HCT116 (cell line): ENCODE data around the gene SLC38A9. TPM values are rescaled to one million over a fixed set of nuclear protein-coding genes. Genes with fewer than 3 reads are reported as not detected.

Experiments
- ATAC-seq: fragments of 200-7000 bp; cut with Tn5 transposase; 2 replicates; pipeline ENCODE4 v1.9.1; 2020; ENCODE audit warnings: mild to moderate bottlenecking, moderate library complexity
- BruUV-seq: library from RNA; stranded (reverse); fragments of 400-500 nt; replicated peaks from 2 replicates; lab custom pipeline; 2021; lab: Mats Ljungman, UMichigan
- CTCF ChIA-PET: fragments of 300-600 bp; sonication (Branson Sonifier 250); formaldehyde crosslinking; loops from one replicate; lab custom pipeline; 2021; ENCODE audit warnings: antibody characterized with exemption; lab: Charles Lee
- POLR2A ChIA-PET: fragments of 300-600, 350-600 bp; sonication (Branson Sonifier 250); formaldehyde crosslinking; loops from one replicate; lab custom pipeline; 2021; ENCODE audit warnings: antibody characterized with exemption; lab: Charles Lee
- RAD21 ChIA-PET, 2 experiments: fragments of 300-600 bp; sonication (Branson Sonifier 250); formaldehyde crosslinking; loops; one replicate each; lab custom pipeline; 2023; ENCODE audit warnings: low total read pairs in 2 of 2; ENCODE audit not compliant: uncharacterized antibody in 2 of 2, unreplicated experiment in 2 of 2, low non-redundant PET in 1 of 2; lab: Charles Lee
- DNase-seq: peaks from one replicate; pipeline ENCODE4 v3.0.0-alpha.2; 2010; ENCODE audit warnings: low read depth, low spot score
- H2AFZ ChIP-seq: fragments of 200-600 bp; shearing (Covaris generic), sonication (generic); 2 replicates; pipeline ENCODE4 v1.6.1; 2017; ENCODE audit warnings: low read depth, mixed run types, mixed read lengths, antibody characterized with exemption, low read length; ENCODE audit not compliant: poor library complexity, severe bottlenecking
- H3K27ac ChIP-seq: 2 replicates; pipeline ENCODE4 v1.5.1; 2012; ENCODE audit warnings: low read depth, low read length
- H3K27me3 ChIP-seq: fragments of 200-600 bp; sonication (generic); 2 replicates; pipeline ENCODE4 v1.6.1; 2016; ENCODE audit warnings: mixed run types, low read length, mixed read lengths; ENCODE audit not compliant: insufficient read depth
- H3K36me3 ChIP-seq, 2 experiments: fragments of 200-500 bp in 1 of 2; fragments of 200-600 bp in 1 of 2; sonication (Bioruptor generic) in 1 of 2; sonication (generic) in 1 of 2; 2 replicates each; pipeline versions ENCODE4 v1.5.1 to v1.6.1; 2014 to 2016; ENCODE audit warnings: low read length in 2 of 2, inconsistent platforms in 1 of 2, mixed read lengths in 1 of 2, mixed run types in 1 of 2; ENCODE audit not compliant: insufficient read depth in 2 of 2, control insufficient read depth in 1 of 2
- H3K4me1 ChIP-seq, 2 experiments: fragments of 200-600 bp in 1 of 2; sonication (generic) in 1 of 2; 2 replicates each; pipeline versions ENCODE4 v1.5.1 to v1.6.1; 2012 to 2017; ENCODE audit warnings: low read length in 2 of 2, inconsistent platforms in 1 of 2, mild to moderate bottlenecking in 1 of 2, mixed read lengths in 1 of 2, mixed run types in 1 of 2, moderate library complexity in 1 of 2; ENCODE audit not compliant: insufficient read depth in 2 of 2, control insufficient read depth in 1 of 2
- H3K4me2 ChIP-seq: fragments of 200-600 bp; sonication (generic); 2 replicates; pipeline ENCODE4 v1.6.1; 2017; ENCODE audit warnings: mixed run types, low read length, mixed read lengths
- H3K4me3 ChIP-seq, 2 experiments: fragments of 200-600 bp in 1 of 2; sonication (generic) in 1 of 2; replicated peaks in 1 of 2; 2 replicates each; pipeline ENCODE4 v1.5.1; 2011 to 2016; ENCODE audit warnings: low read length in 2 of 2, control low read depth in 1 of 2, low read depth in 1 of 2, mild to moderate bottlenecking in 1 of 2, mixed read lengths in 1 of 2, mixed run types in 1 of 2
- H3K79me2 ChIP-seq: fragments of 200-600 bp; sonication (generic); 2 replicates; pipeline ENCODE4 v1.6.1; 2017; ENCODE audit warnings: mild to moderate bottlenecking, mixed run types, low read length, moderate library complexity, mixed read lengths; ENCODE audit not compliant: insufficient read depth
- H3K9ac ChIP-seq: fragments of 200-600 bp; sonication (generic); 2 replicates; pipeline ENCODE4 v1.6.1; 2016; ENCODE audit warnings: low read length, mixed read lengths
- H3K9me2 ChIP-seq: fragments of 200-600 bp; sonication (generic), shearing (Covaris generic); 2 replicates; pipeline ENCODE4 v1.6.1; 2017; ENCODE audit warnings: mixed run types, mild to moderate bottlenecking, moderate library complexity; ENCODE audit not compliant: insufficient read depth
- H3K9me3 ChIP-seq, 2 experiments: fragments of 200-500 bp in 1 of 2; fragments of 200-600 bp in 1 of 2; sonication (Bioruptor generic) in 1 of 2; sonication (generic) in 1 of 2; 2 replicates each; pipeline ENCODE4 v1.6.1; 2014 to 2017; ENCODE audit warnings: low read length in 2 of 2, mixed read lengths in 2 of 2, inconsistent platforms in 1 of 2, low read depth in 1 of 2, mild to moderate bottlenecking in 1 of 2, mixed run types in 1 of 2, moderate library complexity in 1 of 2; ENCODE audit not compliant: control insufficient read depth in 1 of 2, insufficient read depth in 1 of 2
- H4K20me1 ChIP-seq: fragments of 200-600 bp; sonication (generic), shearing (Covaris generic); 2 replicates; pipeline ENCODE4 v1.6.1; 2017; ENCODE audit warnings: mixed run types, mild to moderate bottlenecking, moderate library complexity; ENCODE audit not compliant: insufficient read depth
- EGR1 ChIP-seq: IDR thresholded peaks from 2 replicates; pipeline ENCODE4 v1.6.1; 2012; ENCODE audit warnings: low read depth
- EZH2phosphoT487 ChIP-seq: fragments of 200-600 bp; IDR thresholded peaks from 2 replicates; pipeline ENCODE4 v1.6.1; 2018; ENCODE audit warnings: antibody characterized with exemption, borderline replicate concordance
- JUND ChIP-seq: IDR thresholded peaks from 2 replicates; pipeline ENCODE4 v1.6.1; 2012
- POLR2A ChIP-seq: IDR thresholded peaks from 2 replicates; pipeline ENCODE4 v1.7.0; 2011; ENCODE audit warnings: borderline replicate concordance; ENCODE audit not compliant: insufficient read depth, insufficient read length; ENCODE audit errors: extremely low read depth
- RAD21 ChIP-seq: IDR thresholded peaks from 2 replicates; pipeline ENCODE4 v1.6.1; 2012; ENCODE audit warnings: low read depth, mild to moderate bottlenecking
- TCF7L2 ChIP-seq: IDR thresholded peaks from 2 replicates; pipeline ENCODE4 v1.7.0; 2011; ENCODE audit warnings: borderline replicate concordance, inconsistent platforms; ENCODE audit not compliant: insufficient read depth, insufficient read length; ENCODE audit errors: extremely low read depth
- intact Hi-C: fragments of 100-400 bp; cut with micrococcal nuclease; formaldehyde crosslinking; loops from 2 replicates; pipeline ENCODE4 v1.10.0; 2022
- total RNA-seq: library from RNA; stranded (reverse); gene quantifications from one replicate; pipeline ENCODE4 v1.2.1, GENCODE V29; 2021; ENCODE audit not compliant: unreplicated experiment
- TF ChIP-seq, protein P1 (sequence below): IDR thresholded peaks from 2 replicates; pipeline ENCODE4 v1.6.1; 2012; ENCODE audit warnings: low read depth
- TF ChIP-seq, protein P2 (sequence below): IDR thresholded peaks from 2 replicates; pipeline ENCODE4 v1.6.1; 2012

SLC38A9 gene
- total RNA-seq, 1 experiment from 2014 or later = 12.6 TPM

GRCh38 chr5:55578771-55579170, 133.4 kb downstream of the SLC38A9 start:
- Histone ChIP-seq H3K27ac (no peak overlapping the region), H3K27me3 (no peaks in the 10 kb centered on the region), H3K9ac (no peak overlapping the region), H4K20me1 (no peaks in the 10 kb centered on the region), H3K4me3 (no peak overlapping the region), H3K9me2 (no peaks in the 10 kb centered on the region), H2AFZ (no peak overlapping the region), H3K9me3 (no peaks in the 10 kb centered on the region), H3K79me2 (no peaks in the 10 kb centered on the region), H3K36me3 (no peaks in the 10 kb centered on the region), H3K4me2 (no peak overlapping the region), H3K4me1 (no peaks in the 10 kb centered on the region)
- POLR2A ChIA-PET = no interaction called here
- CTCF ChIA-PET = no interaction called here
- RAD21 ChIA-PET = no interaction called here
- no peak for ATAC-seq
- intact Hi-C loops = no loop called here
- no TSS peak for BruUV-seq
- DNase-seq = no peak
- TF ChIP-seq EGR1 = no peak
- TF ChIP-seq EZH2phosphoT487 = no peak
- TF ChIP-seq JUND = no peak
- TF ChIP-seq TCF7L2 = no peak
- TF ChIP-seq POLR2A = no peak
- TF ChIP-seq, protein P1, sequence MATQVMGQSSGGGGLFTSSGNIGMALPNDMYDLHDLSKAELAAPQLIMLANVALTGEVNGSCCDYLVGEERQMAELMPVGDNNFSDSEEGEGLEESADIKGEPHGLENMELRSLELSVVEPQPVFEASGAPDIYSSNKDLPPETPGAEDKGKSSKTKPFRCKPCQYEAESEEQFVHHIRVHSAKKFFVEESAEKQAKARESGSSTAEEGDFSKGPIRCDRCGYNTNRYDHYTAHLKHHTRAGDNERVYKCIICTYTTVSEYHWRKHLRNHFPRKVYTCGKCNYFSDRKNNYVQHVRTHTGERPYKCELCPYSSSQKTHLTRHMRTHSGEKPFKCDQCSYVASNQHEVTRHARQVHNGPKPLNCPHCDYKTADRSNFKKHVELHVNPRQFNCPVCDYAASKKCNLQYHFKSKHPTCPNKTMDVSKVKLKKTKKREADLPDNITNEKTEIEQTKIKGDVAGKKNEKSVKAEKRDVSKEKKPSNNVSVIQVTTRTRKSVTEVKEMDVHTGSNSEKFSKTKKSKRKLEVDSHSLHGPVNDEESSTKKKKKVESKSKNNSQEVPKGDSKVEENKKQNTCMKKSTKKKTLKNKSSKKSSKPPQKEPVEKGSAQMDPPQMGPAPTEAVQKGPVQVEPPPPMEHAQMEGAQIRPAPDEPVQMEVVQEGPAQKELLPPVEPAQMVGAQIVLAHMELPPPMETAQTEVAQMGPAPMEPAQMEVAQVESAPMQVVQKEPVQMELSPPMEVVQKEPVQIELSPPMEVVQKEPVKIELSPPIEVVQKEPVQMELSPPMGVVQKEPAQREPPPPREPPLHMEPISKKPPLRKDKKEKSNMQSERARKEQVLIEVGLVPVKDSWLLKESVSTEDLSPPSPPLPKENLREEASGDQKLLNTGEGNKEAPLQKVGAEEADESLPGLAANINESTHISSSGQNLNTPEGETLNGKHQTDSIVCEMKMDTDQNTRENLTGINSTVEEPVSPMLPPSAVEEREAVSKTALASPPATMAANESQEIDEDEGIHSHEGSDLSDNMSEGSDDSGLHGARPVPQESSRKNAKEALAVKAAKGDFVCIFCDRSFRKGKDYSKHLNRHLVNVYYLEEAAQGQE = no peak
- TF ChIP-seq, protein P2, sequence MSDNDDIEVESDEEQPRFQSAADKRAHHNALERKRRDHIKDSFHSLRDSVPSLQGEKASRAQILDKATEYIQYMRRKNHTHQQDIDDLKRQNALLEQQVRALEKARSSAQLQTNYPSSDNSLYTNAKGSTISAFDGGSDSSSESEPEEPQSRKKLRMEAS = no peak
- TF ChIP-seq RAD21 = no peak
